Measurements from ENCODE around the gene DNAJA3.
A peak's percentile ranks its signal among the peaks of the same experiment; 100 is the strongest.

The DNAJA3 gene

DNA sequence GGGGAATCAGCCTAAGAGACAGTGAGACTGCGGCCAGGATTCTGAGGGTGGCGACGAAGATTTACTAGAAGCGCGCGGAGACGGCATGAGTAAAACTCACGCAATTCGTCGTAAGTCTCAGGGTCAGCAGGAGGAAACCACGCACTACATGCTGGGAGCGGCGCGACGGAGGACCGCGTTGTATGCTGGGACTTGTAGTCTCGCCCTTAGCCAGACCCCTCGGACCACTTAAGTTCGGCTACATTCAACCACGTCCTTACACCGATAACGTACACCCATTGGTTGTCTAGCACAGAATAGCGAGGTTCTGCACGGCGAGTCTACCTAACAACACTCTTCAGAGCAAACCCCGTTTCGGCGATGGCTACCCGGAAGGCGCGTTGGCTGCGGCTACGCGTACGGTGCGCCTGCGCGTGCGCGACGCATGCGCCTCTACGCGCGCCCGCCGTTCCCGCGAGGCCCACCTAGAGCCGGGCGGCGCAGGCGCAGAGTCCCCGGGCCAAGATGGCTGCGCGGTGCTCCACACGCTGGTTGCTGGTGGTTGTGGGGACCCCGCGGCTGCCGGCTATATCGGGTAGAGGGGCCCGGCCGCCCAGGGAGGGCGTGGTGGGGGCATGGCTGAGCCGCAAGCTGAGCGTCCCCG, at the start of gene DNAJA3:
TSS of gene DNAJA3 (plus strand) at position 491 of the 643 bp plus-strand sequence. CDS start at position 505, 14 bp downstream.
- peak; percentile 90 for DNase-seq (ENCODE audit: low read depth)

DNA sequence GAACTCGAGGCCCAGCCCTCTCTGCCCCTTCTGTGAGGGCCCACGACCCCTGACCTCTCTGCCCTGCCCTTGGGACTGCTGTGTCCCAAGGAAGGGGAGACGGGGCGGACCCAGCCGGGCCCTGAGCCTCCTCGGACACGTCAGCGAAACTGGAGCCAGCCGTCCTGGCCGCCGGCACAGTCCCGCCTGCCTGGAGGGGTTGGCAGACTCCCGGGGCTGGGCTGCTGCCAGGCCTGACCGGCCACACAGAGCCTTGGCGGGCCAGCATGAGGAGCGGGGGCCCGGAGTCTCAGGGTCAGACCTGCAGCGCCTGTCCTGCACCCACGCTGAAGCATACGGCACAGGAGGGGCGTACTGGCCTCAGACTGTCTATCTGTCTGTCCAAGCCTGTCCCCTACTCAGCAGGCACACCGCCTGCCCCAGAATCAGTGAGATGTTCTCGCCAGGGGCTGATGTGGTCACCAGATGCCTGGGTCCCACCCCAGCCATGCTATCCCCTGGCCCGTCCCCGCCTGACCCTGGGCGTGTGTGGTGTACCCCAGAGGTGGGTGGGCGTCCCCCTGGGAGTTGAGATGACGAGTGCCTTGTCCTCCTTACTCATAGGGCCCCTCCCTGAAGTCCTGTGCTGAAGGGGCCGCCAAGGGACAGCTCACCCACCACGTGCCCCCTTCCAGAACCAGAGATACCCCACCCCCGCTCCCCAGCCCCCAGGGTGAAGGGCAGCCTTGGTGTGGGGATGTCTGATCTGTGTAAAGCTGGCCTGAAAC, 49.4 kb upstream of the DNAJA3 start:
- DNase-seq (ENCODE audit: low read depth), result no peak

DNA sequence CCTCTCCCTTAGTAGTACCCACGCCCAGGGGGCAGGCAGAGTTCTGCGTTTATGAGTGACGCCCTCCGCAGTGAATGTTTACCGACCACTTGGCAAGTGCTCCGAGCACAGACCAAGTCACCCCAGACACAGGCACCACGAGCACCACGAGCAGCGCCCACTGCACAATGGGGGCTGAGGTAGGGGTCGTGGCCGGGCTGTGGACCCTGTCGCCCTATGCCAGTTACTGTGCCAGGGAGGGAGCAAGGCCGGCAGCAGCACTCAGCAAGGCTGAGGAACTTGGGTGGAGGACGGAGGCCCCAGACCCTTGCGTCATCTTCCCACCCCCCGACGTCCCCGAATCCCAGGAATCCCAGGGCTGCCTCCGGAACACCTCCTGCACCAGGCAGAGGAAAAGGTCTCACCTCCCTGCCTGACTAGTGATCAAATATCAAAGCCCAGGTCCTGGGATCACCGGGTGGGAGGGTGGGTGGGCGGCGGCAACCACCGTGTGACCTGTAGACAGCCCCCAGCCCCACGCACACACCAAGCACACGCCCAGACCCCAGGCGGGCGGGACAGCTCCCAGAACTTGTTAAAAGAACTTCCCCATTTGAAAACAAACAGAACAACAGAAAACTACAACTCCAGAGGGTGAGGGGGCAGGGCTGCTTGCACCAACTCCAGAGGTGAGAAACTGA, 48.6 kb upstream of the DNAJA3 start:
- DNase-seq (ENCODE audit: low read depth), result no peak

DNA sequence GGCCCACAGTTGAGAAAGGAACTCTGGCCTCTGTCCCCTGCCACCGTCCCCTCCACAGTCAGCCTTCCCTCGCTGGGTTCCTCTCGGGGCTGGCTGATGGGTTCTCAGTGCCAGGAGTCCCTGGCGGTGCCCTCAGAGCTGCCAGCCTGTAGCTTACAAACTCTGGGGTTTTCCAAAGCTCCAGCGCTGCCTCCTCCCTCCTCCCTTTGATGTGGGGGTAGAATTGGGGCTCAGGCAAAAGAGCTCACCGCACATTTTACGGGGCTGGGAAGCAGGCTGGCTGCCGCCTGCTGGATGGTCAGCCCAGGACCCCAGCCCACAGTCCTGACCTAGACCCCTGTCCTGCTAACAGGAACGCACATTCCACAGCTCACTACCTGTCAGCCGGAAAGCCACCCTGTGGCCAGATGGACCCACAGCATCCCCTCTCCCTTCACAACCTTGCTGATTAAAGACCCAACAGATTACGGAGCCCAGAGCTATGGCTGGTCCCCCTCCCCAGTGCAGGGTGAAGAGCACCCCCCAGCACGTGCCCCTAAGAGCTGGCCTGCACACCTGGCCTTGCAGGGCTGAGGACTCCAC, 48.0 kb upstream of the DNAJA3 start:
- DNase-seq (ENCODE audit: low read depth), result no peak

DNA sequence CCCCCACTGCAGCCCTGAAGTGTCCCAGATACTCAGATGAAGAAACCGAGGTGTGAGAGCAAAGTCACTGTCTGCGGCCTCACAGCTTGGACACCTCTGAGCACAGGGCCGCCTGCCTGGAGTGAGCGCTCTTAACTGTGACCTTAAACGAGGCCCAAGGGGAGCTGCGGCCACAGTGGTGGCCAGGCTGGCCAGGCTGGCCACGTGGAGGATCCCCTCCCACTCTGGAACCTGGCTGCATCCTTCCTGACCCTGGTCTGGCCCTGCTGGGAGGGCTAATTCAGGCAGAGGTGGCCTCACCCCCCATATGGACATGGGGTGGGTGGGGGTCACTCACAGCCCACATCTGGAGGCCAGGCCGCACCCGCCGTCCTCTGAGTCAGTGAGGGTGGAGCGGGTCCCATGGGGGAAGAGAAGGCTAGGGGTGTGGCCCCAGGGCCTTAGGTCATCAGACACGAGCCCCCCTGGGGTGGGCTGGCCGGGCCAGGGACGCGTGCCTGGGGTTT, 47.5 kb upstream of the DNAJA3 start:
- DNase-seq (ENCODE audit: low read depth), result no peak

- DNase-seq (ENCODE audit: low read depth), result no peak
These were observed 46.5 kb upstream of the DNAJA3 start for GRCh38 chr16:4378999-4379690.

- no peak for DNase-seq (ENCODE audit: low read depth)
These were observed 45.3 kb upstream of the DNAJA3 start for GRCh38 chr16:4380119-4381063.

DNA sequence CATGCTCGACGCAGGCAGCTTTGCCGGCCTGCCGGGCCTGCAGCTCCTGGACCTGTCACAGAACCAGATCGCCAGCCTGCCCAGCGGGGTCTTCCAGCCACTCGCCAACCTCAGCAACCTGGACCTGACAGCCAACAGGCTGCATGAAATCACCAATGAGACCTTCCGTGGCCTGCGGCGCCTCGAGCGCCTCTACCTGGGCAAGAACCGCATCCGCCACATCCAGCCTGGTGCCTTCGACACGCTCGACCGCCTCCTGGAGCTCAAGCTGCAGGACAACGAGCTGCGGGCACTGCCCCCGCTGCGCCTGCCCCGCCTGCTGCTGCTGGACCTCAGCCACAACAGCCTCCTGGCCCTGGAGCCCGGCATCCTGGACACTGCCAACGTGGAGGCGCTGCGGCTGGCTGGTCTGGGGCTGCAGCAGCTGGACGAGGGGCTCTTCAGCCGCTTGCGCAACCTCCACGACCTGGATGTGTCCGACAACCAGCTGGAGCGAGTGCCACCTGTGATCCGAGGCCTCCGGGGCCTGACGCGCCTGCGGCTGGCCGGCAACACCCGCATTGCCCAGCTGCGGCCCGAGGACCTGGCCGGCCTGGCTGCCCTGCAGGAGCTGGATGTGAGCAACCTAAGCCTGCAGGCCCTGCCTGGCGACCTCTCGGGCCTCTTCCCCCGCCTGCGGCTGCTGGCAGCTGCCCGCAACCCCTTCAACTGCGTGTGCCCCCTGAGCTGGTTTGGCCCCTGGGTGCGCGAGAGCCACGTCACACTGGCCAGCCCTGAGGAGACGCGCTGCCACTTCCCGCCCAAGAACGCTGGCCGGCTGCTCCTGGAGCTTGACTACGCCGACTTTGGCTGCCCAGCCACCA, 44.4 kb upstream of the DNAJA3 start:
- no peak for DNase-seq (ENCODE audit: low read depth)

DNA sequence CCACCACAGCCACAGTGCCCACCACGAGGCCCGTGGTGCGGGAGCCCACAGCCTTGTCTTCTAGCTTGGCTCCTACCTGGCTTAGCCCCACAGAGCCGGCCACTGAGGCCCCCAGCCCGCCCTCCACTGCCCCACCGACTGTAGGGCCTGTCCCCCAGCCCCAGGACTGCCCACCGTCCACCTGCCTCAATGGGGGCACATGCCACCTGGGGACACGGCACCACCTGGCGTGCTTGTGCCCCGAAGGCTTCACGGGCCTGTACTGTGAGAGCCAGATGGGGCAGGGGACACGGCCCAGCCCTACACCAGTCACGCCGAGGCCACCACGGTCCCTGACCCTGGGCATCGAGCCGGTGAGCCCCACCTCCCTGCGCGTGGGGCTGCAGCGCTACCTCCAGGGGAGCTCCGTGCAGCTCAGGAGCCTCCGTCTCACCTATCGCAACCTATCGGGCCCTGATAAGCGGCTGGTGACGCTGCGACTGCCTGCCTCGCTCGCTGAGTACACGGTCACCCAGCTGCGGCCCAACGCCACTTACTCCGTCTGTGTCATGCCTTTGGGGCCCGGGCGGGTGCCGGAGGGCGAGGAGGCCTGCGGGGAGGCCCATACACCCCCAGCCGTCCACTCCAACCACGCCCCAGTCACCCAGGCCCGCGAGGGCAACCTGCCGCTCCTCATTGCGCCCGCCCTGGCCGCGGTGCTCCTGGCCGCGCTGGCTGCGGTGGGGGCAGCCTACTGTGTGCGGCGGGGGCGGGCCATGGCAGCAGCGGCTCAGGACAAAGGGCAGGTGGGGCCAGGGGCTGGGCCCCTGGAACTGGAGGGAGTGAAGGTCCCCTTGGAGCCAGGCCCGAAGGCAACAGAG, 43.5 kb upstream of the DNAJA3 start:
- DNase-seq (ENCODE audit: low read depth), result no peak

- no peak for DNase-seq (ENCODE audit: low read depth)
These were observed 42.8 kb upstream of the DNAJA3 start for GRCh38 chr16:4382795-4383357.

DNA sequence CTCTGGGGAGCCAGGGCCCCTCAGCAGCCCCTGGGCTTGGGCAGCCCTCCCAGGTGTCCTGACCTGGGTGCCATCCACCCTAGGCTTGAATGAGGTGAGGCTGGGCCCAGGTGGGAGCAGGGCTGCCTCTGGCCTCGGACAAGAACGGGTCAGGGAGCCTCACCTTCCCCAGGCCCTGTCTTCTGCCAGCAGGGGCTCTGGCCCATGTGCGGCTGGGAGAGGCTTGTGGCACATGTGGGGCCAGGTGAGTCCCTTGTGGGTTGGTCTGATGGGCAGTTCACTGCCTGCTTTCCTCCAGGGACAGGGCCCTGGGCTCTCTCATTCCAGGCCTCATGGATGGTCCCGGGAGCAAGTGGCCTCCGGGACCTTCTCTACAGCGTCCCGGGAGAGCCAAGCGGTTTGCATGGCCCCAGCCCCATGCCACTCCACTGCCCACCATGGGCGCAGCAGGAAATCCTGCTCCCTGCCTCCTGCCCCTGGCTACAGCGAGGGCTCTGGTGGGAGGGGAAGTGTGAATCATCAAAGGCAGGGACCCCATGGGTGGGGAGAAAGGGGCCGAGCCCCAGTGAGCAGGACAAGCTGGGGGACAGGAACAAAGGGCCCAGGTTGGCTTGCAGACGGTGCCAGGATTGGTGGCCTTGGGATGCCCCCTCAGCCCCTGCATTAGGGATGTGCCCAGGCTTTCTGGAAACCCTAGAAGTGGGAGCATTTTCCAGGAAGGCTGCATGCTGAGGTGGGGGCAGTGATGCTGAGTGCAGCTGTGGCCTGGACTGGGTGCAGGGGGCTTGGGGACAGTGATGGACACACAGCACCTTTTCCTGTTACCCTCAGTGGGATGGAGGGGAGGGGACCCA, 41.9 kb upstream of the DNAJA3 start:
- no peak for DNase-seq (ENCODE audit: low read depth)

DNA sequence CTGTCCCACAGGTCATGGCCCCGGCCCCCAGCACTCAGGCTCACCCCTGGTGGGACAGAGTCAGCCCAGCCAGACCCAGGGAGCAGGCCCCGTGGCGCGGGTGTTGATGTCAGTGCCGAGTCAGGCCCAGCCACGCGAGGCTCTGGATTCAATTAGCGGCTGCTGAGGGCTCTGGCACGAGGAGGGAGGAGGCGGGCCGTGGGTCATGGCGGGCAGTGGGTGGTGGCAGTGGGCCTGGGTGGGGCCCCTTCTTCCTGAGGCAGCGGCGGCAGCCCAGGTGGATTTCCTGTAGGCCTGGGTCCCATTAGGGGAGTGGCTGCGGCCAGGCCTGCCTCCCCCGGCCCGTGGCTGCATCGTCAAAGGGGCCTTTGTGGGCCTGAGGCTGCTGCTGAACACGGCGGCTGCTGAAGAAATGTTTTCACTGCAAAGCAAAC, 41.1 kb upstream of the DNAJA3 start:
- no peak for DNase-seq (ENCODE audit: low read depth)

DNA sequence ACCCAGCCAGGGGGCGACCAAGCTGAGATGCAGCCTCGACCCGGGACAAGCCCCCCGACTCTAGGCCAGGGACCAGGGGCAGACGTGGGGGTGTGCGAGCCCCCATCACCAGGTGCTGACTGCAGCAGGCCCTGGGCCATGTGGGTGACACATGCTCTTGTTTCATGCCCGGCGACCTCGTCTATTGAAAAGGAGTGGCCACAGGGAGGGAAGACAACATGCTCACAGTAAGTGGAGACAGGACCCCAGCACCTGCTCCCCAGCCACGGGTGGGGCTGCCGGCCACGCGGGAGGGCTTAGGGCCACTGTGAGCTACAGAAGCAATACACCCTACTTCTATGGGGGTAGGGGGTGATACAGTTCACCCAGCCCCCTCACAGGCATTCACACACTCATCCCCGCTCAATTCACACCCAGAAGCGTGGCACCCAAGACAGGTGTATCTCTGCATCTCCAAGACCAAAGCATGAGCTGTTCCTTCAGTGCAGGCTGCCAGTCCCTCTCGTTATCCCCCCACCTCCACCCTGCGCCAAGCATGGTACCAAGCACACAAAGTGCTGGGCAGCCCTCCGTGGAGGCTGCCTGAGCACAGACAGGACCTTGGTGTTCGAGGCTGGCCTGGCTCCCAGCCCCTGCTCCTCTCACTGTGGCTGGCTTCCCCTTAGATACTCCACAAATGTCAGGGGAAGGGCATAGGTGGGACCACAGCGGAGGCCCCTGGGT, 40.4 kb upstream of the DNAJA3 start:
- DNase-seq (ENCODE audit: low read depth), result no peak

GRCh38 chr16:4385789-4386450, 39.7 kb upstream of the DNAJA3 start:
- DNase-seq (ENCODE audit: low read depth), result no peak

DNA sequence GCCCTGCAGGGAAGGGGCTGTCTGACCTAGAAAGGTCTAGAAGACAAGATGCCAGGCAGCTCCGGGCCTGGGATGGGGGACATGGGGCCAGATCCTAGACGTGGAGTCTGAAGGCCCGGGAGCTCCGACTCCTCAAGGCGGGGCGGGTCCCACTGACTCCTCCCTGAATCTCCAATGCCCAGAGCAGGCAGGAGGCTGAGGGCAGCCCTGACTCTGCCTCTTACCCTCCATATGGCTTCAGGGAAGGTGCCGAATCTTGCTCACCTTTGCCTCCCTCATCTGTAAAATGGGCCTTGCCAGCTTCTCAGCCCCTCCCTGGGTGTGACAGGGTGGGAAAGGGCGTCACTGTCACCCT, 39.2 kb upstream of the DNAJA3 start:
- DNase-seq (ENCODE audit: low read depth), result no peak

GRCh38 chr16:4386951-4387565, 38.6 kb upstream of the DNAJA3 start:
- DNase-seq (ENCODE audit: low read depth), result no peak

All from HS-27A (cell line).